ENCODE data around the gene ARHGEF16. TPM values are rescaled to one million over a fixed set of nuclear protein-coding genes. Genes with fewer than 3 reads are reported as not detected.

The ARHGEF16 gene
- total RNA-seq, 1 donor from 2014 or later: 7.6 TPM

GRCh38 chr1:3456964-3457909 lies 2.8 kb downstream of the ARHGEF16 start:
- no peak for DNase-seq

GRCh38 chr1:3457910-3458883 lies 3.7 kb downstream of the ARHGEF16 start:
- peak; percentile 82 for DNase-seq

GRCh38 chr1:3459051-3459908 lies 4.8 kb downstream of the ARHGEF16 start:
- no peak for DNase-seq

- peak; percentile 46 for DNase-seq
Observed at GRCh38 chr1:3459940-3460671, 5.6 kb downstream of the ARHGEF16 start.

GRCh38 chr1:3460672-3461131 lies 6.2 kb downstream of the ARHGEF16 start:
- no peak for DNase-seq

GRCh38 chr1:3461238-3461933 lies 6.9 kb downstream of the ARHGEF16 start:
- DNase-seq: no peak

- DNase-seq: no peak
Observed at GRCh38 chr1:3461934-3462275, 7.4 kb downstream of the ARHGEF16 start.

GRCh38 chr1:3462356-3463012 lies 8.0 kb downstream of the ARHGEF16 start:
- no peak for DNase-seq

GRCh38 chr1:3463013-3463385 lies 8.5 kb downstream of the ARHGEF16 start:
- DNase-seq: no peak

- no peak for DNase-seq
Observed at GRCh38 chr1:3463408-3463863, 9.0 kb downstream of the ARHGEF16 start.

GRCh38 chr1:3463891-3464648 lies 9.6 kb downstream of the ARHGEF16 start:
- DNase-seq: no peak

GRCh38 chr1:3464649-3465025 lies 10.2 kb downstream of the ARHGEF16 start:
- DNase-seq: no peak

- no peak for DNase-seq
Observed at GRCh38 chr1:3465091-3465934, 10.8 kb downstream of the ARHGEF16 start.

- peak; percentile 45 for DNase-seq
Observed at GRCh38 chr1:3465935-3466321, 11.5 kb downstream of the ARHGEF16 start.

GRCh38 chr1:3466366-3467075 lies 12.1 kb downstream of the ARHGEF16 start:
- DNase-seq: no peak

- DNase-seq: peak; percentile 51
Observed at GRCh38 chr1:3467096-3468036, 12.9 kb downstream of the ARHGEF16 start.
